ENCODE results near the gene DERA. TPM values are rescaled to one million over a fixed set of nuclear protein-coding genes. Genes with fewer than 3 reads are reported as not detected.

DERA gene
- total and polyA plus RNA-seq, 2 of the 8 experiments (the other 6 are each of a cell fraction or from before 2014, with no cell fraction given) = 13.1 to 17.1 TPM

DNA sequence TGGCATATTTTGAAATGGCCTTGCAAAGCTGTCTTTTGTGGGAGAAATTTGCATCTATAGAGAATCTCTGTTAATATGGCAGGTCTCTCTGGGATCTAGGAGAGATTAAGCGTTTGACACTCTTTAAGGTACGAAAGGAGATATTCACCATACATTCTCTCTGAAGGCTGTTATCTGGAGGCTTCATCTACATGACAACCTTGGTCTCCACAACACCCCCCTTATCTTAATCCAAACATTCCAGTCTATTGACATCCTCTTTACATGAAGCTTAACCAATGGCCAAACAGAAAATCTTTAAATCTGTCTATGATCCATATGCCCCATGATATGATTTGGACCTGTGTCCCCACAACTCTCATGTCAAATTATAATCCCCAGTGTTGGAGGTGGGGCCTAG, 137.4 kb downstream of the DERA start (continued):
- TF ChIP-seq PHF8 (conservative IDR thresholded peaks at IDR 0.05; ENCODE audit: low read depth, low read length) = no peak
- TF ChIP-seq, protein P1, sequence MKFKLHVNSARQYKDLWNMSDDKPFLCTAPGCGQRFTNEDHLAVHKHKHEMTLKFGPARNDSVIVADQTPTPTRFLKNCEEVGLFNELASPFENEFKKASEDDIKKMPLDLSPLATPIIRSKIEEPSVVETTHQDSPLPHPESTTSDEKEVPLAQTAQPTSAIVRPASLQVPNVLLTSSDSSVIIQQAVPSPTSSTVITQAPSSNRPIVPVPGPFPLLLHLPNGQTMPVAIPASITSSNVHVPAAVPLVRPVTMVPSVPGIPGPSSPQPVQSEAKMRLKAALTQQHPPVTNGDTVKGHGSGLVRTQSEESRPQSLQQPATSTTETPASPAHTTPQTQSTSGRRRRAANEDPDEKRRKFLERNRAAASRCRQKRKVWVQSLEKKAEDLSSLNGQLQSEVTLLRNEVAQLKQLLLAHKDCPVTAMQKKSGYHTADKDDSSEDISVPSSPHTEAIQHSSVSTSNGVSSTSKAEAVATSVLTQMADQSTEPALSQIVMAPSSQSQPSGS (IDR thresholded peaks at IDR 0.05; ENCODE audit: low read length) = no peak
